Measurements from ENCODE around the gene ANKLE2.

- TF ChIP-seq POLR2A (IDR thresholded peaks at IDR 0.05; ENCODE audit: low read length) (no peak), GATA1 (IDR thresholded peaks at IDR 0.05; ENCODE audit: low read depth, low read length) (no peak)
These were observed 17.8 kb downstream of the ANKLE2 start for GRCh38 chr12:132743831-132744230.

Data from erythroblast (primary cell).